ENCODE data around the gene DDI2.

The DDI2 gene

DNA sequence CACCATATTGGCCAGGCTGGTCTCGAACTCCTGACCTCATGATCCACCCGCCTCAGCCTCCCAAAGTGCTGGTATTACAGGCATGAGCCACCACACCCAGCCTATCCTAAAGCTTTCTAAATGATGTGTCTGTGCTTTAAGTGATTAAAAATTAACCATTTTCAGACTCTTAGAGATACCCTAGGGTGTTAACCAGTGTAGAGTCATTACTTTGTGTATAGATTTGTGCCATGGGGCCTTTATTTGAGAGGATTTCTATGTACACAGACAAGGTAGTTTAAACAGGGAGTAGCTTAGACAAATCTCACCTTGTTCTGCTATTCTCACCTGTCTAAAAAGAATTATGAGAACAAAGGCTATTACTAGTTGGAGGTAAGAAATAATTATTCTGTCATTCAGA, 54.2 kb downstream of the DDI2 start:
- FAIRE-seq (no peak), DNase-seq (ENCODE audit: insufficient read length, low spot score) (no peak)
- TF ChIP-seq, protein P1, sequence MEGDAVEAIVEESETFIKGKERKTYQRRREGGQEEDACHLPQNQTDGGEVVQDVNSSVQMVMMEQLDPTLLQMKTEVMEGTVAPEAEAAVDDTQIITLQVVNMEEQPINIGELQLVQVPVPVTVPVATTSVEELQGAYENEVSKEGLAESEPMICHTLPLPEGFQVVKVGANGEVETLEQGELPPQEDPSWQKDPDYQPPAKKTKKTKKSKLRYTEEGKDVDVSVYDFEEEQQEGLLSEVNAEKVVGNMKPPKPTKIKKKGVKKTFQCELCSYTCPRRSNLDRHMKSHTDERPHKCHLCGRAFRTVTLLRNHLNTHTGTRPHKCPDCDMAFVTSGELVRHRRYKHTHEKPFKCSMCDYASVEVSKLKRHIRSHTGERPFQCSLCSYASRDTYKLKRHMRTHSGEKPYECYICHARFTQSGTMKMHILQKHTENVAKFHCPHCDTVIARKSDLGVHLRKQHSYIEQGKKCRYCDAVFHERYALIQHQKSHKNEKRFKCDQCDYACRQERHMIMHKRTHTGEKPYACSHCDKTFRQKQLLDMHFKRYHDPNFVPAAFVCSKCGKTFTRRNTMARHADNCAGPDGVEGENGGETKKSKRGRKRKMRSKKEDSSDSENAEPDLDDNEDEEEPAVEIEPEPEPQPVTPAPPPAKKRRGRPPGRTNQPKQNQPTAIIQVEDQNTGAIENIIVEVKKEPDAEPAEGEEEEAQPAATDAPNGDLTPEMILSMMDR (IDR thresholded peaks at IDR 0.05; ENCODE audit: insufficient read depth, missing control alignments), result no peak

- TF ChIP-seq, protein P1 (IDR thresholded peaks at IDR 0.05; ENCODE audit: insufficient read depth, missing control alignments), result no peak
- DNase-seq (ENCODE audit: insufficient read length, low spot score) (no peak), FAIRE-seq (no peak)
These were observed 57.3 kb downstream of the DDI2 start for GRCh38 chr1:15674386-15675159.

- FAIRE-seq, result no peak
- TF ChIP-seq, protein P1 (IDR thresholded peaks at IDR 0.05; ENCODE audit: insufficient read depth, missing control alignments), result no peak
- DNase-seq (ENCODE audit: insufficient read length, low spot score), result no peak
These were observed 58.8 kb downstream of the DDI2 start for GRCh38 chr1:15676010-15676409.

GRCh38 chr1:15676688-15677661, 59.7 kb downstream of the DDI2 start:
- FAIRE-seq (no peak), DNase-seq (ENCODE audit: insufficient read length, low spot score) (no peak)
- TF ChIP-seq, protein P1 (IDR thresholded peaks at IDR 0.05; ENCODE audit: insufficient read depth, missing control alignments), result no peak

- DNase-seq (ENCODE audit: insufficient read length, low spot score) (no peak), FAIRE-seq (no peak)
- TF ChIP-seq, protein P1 (IDR thresholded peaks at IDR 0.05; ENCODE audit: insufficient read depth, missing control alignments), result no peak
These were observed 61.3 kb downstream of the DDI2 start for GRCh38 chr1:15678578-15678977.

- DNase-seq (ENCODE audit: insufficient read length, low spot score) (no peak), FAIRE-seq (no peak)
These were observed 62.9 kb downstream of the DDI2 start for GRCh38 chr1:15680131-15680530.

More at GRCh38 chr1:15680131-15680530, 62.9 kb downstream of the DDI2 start:
- TF ChIP-seq, protein P1 (IDR thresholded peaks at IDR 0.05; ENCODE audit: insufficient read depth, missing control alignments), result no peak

All from D721Med (cell line).